OCI-LY7 (cell line): ENCODE results near the gene PODN. TPM values are rescaled to one million over a fixed set of nuclear protein-coding genes. Genes with fewer than 3 reads are reported as not detected.

Experiments
- BruUV-seq: library from RNA; stranded (reverse); fragments of 400-500 nt; replicated peaks from 2 replicates; lab custom pipeline; 2021; lab: Mats Ljungman, UMichigan
- CTCF ChIA-PET: fragments of 300-600 bp; sonication (Branson Sonifier 250); formaldehyde crosslinking; loops from one replicate; lab custom pipeline; 2022; ENCODE audit warnings: antibody characterized with exemption; ENCODE audit not compliant: unreplicated experiment; lab: Charles Lee
- POLR2A ChIA-PET: fragments of 300-600 bp; sonication (Branson Sonifier 250); formaldehyde crosslinking; loops from one replicate; lab custom pipeline; 2022; ENCODE audit warnings: antibody characterized with exemption; lab: Charles Lee
- DNase-seq: peaks from one replicate; pipeline ENCODE4 v3.0.0-alpha.2; 2015; ENCODE audit warnings: low spot score
- H2AFZ ChIP-seq: fragments of 200-600 bp; sonication (generic), shearing (Covaris generic); 2 replicates; pipeline ENCODE4 v1.6.1; 2014; ENCODE audit warnings: mild to moderate bottlenecking, antibody characterized with exemption, low read length, moderate library complexity
- H3K27ac ChIP-seq: fragments of 200-600 bp; sonication (generic); 2 replicates; pipeline ENCODE4 v1.5.1; 2014; ENCODE audit warnings: mixed run types, low read depth, mild to moderate bottlenecking, moderate library complexity, low read length, inconsistent platforms; ENCODE audit not compliant: poor library complexity, severe bottlenecking
- H3K36me3 ChIP-seq: fragments of 200-600 bp; sonication (generic); 2 replicates; pipeline ENCODE4 v1.6.1; 2014; ENCODE audit warnings: mild to moderate bottlenecking, antibody characterized with exemption, low read length, moderate library complexity, mixed read lengths; ENCODE audit not compliant: insufficient read depth
- H3K4me1 ChIP-seq: fragments of 200-600 bp; sonication (generic); 2 replicates; pipeline ENCODE4 v1.5.1; 2014; ENCODE audit warnings: mild to moderate bottlenecking, low read length; ENCODE audit not compliant: insufficient read depth, poor library complexity, severe bottlenecking
- H3K4me2 ChIP-seq: fragments of 200-600 bp; sonication (generic); 2 replicates; pipeline ENCODE4 v1.6.1; 2014; ENCODE audit warnings: mild to moderate bottlenecking, low read length
- H3K4me3 ChIP-seq: fragments of 200-600 bp; sonication (generic); 2 replicates; pipeline ENCODE4 v1.5.1; 2014; ENCODE audit warnings: mild to moderate bottlenecking, low read depth, low read length; ENCODE audit not compliant: poor library complexity, severe bottlenecking
- H3K79me2 ChIP-seq: fragments of 200-600 bp; sonication (generic); 2 replicates; pipeline ENCODE4 v1.6.1; 2016; ENCODE audit warnings: low read depth, mild to moderate bottlenecking, low read length, moderate library complexity, mixed read lengths; ENCODE audit not compliant: insufficient read depth
- H3K9me2 ChIP-seq: fragments of 200-600 bp; sonication (generic); 2 replicates; pipeline ENCODE4 v1.6.1; 2016; ENCODE audit warnings: mild to moderate bottlenecking, low read length, mixed read lengths; ENCODE audit not compliant: insufficient read depth
- H3K9me3 ChIP-seq: fragments of 200-600 bp; sonication (generic); 2 replicates; pipeline ENCODE4 v1.6.1; 2014; ENCODE audit warnings: mild to moderate bottlenecking, mixed run types, low read length, mixed read lengths
- H4K20me1 ChIP-seq: fragments of 200-600 bp; sonication (generic); 2 replicates; pipeline ENCODE4 v1.6.1; 2014; ENCODE audit warnings: mild to moderate bottlenecking, antibody characterized with exemption, low read length, moderate library complexity, mixed read lengths; ENCODE audit not compliant: insufficient read depth
- EZH2phosphoT487 ChIP-seq: fragments of 200-600 bp; sonication (generic); IDR thresholded peaks from 2 replicates; pipeline ENCODE4 v1.6.1; 2018; ENCODE audit warnings: low read depth, borderline replicate concordance, mild to moderate bottlenecking, mixed run types, antibody characterized with exemption, low read length, moderate library complexity, mixed read lengths
- intact Hi-C: fragments of 100-400 bp; cut with micrococcal nuclease; formaldehyde crosslinking; loops from one replicate; pipeline ENCODE4 v1.10.0; 2022; ENCODE audit not compliant: unreplicated experiment
- total RNA-seq, 2 experiments: library from RNA; depleted of rRNA in 1 of 2; stranded (reverse); fragments of >200 nt in 1 of 2; shearing (Covaris generic) in 1 of 2; gene quantifications; 2 replicates each; pipeline ENCODE4 v1.2.3, GENCODE V29; 2014 to 2022
- TF ChIP-seq, protein P1 (sequence below): fragments of 200-600 bp; sonication (generic); conservative IDR thresholded peaks from 2 replicates; pipeline ENCODE4 v1.5.1; 2014; ENCODE audit warnings: mild to moderate bottlenecking, antibody characterized with exemption, low read length, moderate library complexity, mixed read lengths

The PODN gene
- total RNA-seq, 2 experiments from 2014 or later = not detected

DNA sequence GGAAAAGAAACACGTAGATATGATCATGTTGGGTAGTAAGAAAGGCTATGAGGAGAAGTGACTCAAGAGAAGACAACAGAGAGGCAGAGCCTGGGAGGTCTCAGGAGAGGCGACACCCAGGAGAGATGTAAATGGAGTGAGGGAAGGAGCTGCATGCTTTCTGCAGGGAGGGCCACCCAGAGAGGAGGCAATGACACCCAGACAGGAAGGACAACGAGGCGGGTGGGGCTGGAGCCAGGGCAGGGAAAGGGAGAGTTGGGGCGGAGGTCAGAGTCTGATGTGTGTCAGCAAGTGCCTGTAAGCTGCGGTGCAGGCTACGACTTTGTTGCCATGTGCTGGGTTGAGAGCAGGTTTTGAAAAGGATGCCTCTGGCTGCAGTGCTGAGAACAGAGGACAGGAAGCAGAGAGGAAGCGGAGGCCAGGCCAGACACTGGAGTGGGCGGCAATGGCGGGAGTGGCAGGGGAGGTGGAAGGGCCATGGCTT, 49.1 kb downstream of the PODN start:
- Histone ChIP-seq H3K4me1 (no peaks in the 10 kb centered on the region), H3K9me2 (no peaks in the 10 kb centered on the region), H3K4me2 (no peak overlapping the region), H3K27ac (no peak overlapping the region), H4K20me1 (no peaks in the 10 kb centered on the region), H3K36me3 (no peaks in the 10 kb centered on the region), H3K79me2 (no peaks in the 10 kb centered on the region), H3K4me3 (no peak overlapping the region), H2AFZ (no peak overlapping the region), H3K9me3 (no peaks in the 10 kb centered on the region)
- ChIA-PET CTCF (no interaction called here), POLR2A (no interaction called here)
- no peak for DNase-seq
- no TSS peak for BruUV-seq
- no peak for TF ChIP-seq EZH2phosphoT487
- TF ChIP-seq, protein P1, sequence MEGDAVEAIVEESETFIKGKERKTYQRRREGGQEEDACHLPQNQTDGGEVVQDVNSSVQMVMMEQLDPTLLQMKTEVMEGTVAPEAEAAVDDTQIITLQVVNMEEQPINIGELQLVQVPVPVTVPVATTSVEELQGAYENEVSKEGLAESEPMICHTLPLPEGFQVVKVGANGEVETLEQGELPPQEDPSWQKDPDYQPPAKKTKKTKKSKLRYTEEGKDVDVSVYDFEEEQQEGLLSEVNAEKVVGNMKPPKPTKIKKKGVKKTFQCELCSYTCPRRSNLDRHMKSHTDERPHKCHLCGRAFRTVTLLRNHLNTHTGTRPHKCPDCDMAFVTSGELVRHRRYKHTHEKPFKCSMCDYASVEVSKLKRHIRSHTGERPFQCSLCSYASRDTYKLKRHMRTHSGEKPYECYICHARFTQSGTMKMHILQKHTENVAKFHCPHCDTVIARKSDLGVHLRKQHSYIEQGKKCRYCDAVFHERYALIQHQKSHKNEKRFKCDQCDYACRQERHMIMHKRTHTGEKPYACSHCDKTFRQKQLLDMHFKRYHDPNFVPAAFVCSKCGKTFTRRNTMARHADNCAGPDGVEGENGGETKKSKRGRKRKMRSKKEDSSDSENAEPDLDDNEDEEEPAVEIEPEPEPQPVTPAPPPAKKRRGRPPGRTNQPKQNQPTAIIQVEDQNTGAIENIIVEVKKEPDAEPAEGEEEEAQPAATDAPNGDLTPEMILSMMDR = no peak
- intact Hi-C loops = no loop called here

DNA sequence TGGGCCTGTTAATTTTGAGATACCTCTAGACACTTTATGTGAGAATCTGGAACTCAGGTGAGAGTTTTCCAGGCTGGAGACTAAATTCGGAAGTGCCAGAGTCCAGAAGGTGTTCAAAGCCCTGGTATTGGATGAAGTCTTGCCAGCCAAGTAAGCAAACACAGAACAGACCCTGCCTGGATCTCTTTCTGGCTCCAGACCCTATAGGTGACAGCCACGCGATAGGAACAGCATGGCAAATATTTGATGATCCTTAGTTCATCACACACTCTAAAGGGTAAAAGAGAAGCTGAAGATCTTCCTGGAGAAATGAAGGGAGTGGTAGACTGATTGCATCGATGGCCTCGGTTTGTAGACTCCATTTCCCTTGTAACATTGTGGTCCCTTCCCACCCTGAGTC, 49.7 kb downstream of the PODN start:
- Histone ChIP-seq H3K9me3 (no peaks in the 10 kb centered on the region), H2AFZ (no peak overlapping the region), H4K20me1 (no peaks in the 10 kb centered on the region), H3K4me2 (no peak overlapping the region), H3K4me1 (no peaks in the 10 kb centered on the region), H3K79me2 (no peaks in the 10 kb centered on the region), H3K9me2 (no peaks in the 10 kb centered on the region), H3K27ac (no peak overlapping the region), H3K4me3 (no peak overlapping the region), H3K36me3 (no peaks in the 10 kb centered on the region)
- intact Hi-C loops = no loop called here
- CTCF ChIA-PET = no interaction called here
- DNase-seq = no peak
- POLR2A ChIA-PET = interaction anchor here (0.5 kb wide), 1 partner anchor 62 kb away, joined by 3 read pairs; no protein-coding TSS in a partner anchor
- BruUV-seq = no TSS peak
- no peak for TF ChIP-seq EZH2phosphoT487
- TF ChIP-seq, protein P1 = no peak

DNA sequence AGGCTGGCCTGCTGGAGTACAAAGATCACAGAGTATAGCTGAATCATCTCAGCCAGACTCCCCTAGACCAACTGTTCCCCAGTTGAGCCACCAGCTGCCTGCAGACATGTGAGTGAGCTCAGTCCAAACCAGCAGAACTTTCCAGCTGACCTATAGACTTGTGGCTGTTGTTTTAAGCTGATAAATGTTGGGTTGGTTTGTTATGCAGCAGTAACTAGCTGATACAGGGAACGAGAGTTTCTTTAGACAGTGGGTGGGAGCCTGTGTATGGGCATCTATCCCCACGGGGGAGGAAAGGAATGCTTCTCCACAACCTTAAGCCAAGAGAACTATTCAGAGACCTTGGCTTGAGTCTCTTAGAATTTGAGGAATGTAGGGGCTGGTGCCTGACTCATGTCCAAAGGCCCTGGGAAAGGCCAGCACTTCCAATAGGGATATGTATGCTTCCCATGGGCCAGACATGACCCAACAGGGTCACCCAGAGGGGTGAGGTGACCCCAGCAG, 50.3 kb downstream of the PODN start:
- intact Hi-C loops = no loop called here
- Histone ChIP-seq H3K4me2 (no peak overlapping the region), H4K20me1 (no peaks in the 10 kb centered on the region), H2AFZ (no peak overlapping the region), H3K4me1 (no peaks in the 10 kb centered on the region), H3K9me2 (no peaks in the 10 kb centered on the region), H3K9me3 (no peaks in the 10 kb centered on the region), H3K79me2 (no peaks in the 10 kb centered on the region), H3K4me3 (no peak overlapping the region), H3K36me3 (no peaks in the 10 kb centered on the region), H3K27ac (no peak overlapping the region)
- TF ChIP-seq, protein P1 = no peak
- POLR2A ChIA-PET = interaction anchor here (0.5 to 0.6 kb wide), 2 partner anchors 62 to 1040 kb away, joined by 3 read pairs; no protein-coding TSS in a partner anchor
- no TSS peak for BruUV-seq
- CTCF ChIA-PET = no interaction called here
- DNase-seq = no peak
